ENCODE data around the gene MGRN1.

GRCh38 chr16:4656695-4657686, 32.4 kb downstream of the MGRN1 start:
- no peak for TF ChIP-seq CTCF (conservative IDR thresholded peaks at IDR 0.05; ENCODE audit: low read depth, low read length)
- no peak for TF ChIP-seq EZH2 (IDR thresholded peaks at IDR 0.05; ENCODE audit: borderline replicate concordance, low read depth, low read length, poor library complexity, severe bottlenecking)
